Measurements from ENCODE around the gene C9orf152.
"Not testable (repeated sequence)": the region's sequence is repeated elsewhere in the genome, so short reads cannot be mapped to it uniquely, and the experiment has no call there.

The C9orf152 gene

GRCh38 chr9:110199643-110200042 lies 8.3 kb downstream of the C9orf152 start:
- no peaks in the 10 kb centered on the region for H3K27me3 ChIP-seq (ENCODE audit: insufficient read depth, low read length, poor library complexity)
- H3K9ac ChIP-seq (ENCODE audit: low read depth, low read length): no peak overlapping the region
- H2AFZ ChIP-seq (ENCODE audit: low read depth, low read length): no peak overlapping the region
- DNase-seq (no peak), ATAC-seq (ENCODE audit: insufficient read depth, low read depth) (no peak)
- H3K79me2 ChIP-seq (ENCODE audit: insufficient read depth, low read length): no peaks in the 10 kb centered on the region
- TF ChIP-seq EZH2 (IDR thresholded peaks at IDR 0.05; ENCODE audit: borderline replicate concordance, low read depth, low read length, severe bottlenecking) (no peak), CTCF (IDR thresholded peaks at IDR 0.05; ENCODE audit: borderline replicate concordance, extremely low read depth, low read length, poor library complexity, severe bottlenecking) (no peak)
- H4K20me1 ChIP-seq (ENCODE audit: insufficient read depth, low read length): no peaks in the 10 kb centered on the region
- no peak overlapping the region for H3K4me3 ChIP-seq (ENCODE audit: low read depth in 1 of 2, low read length in 2 of 2)
- no peaks in the 10 kb centered on the region for H3K36me3 ChIP-seq (ENCODE audit: insufficient read depth, low read length)
- H3K4me2 ChIP-seq (ENCODE audit: insufficient read depth, low read length): no peak overlapping the region
- no peaks in the 10 kb centered on the region for H3K9me3 ChIP-seq (ENCODE audit: insufficient read depth, low read length, severe bottlenecking)
- H3K4me1 ChIP-seq (ENCODE audit: insufficient read depth, low read length): no peaks in the 10 kb centered on the region
- no peak overlapping the region for H3K27ac ChIP-seq (ENCODE audit: low read length)

GRCh38 chr9:110198357-110198756 lies 9.6 kb downstream of the C9orf152 start:
- H3K9ac ChIP-seq (ENCODE audit: low read depth, low read length): no peak overlapping the region

GRCh38 chr9:110197330-110198187 lies 10.4 kb downstream of the C9orf152 start:
- Histone ChIP-seq H3K79me2 (ENCODE audit: insufficient read depth, low read length) (no peaks in the 10 kb centered on the region), H3K4me3 (ENCODE audit: low read depth in 1 of 2, low read length in 2 of 2) (no peak overlapping the region), H3K27me3 (ENCODE audit: insufficient read depth, low read length, poor library complexity) (no peaks in the 10 kb centered on the region), H3K4me2 (ENCODE audit: insufficient read depth, low read length) (no peak overlapping the region), H3K9ac (ENCODE audit: low read depth, low read length) (no peak overlapping the region), H3K27ac (ENCODE audit: low read length) (no peak overlapping the region), H2AFZ (ENCODE audit: low read depth, low read length) (no peak overlapping the region), H4K20me1 (ENCODE audit: insufficient read depth, low read length) (no peaks in the 10 kb centered on the region), H3K9me3 (ENCODE audit: insufficient read depth, low read length, severe bottlenecking) (no peaks in the 10 kb centered on the region), H3K4me1 (ENCODE audit: insufficient read depth, low read length) (peaks cover 12% of the 10 kb centered on the region), H3K36me3 (ENCODE audit: insufficient read depth, low read length) (no peaks in the 10 kb centered on the region)
- ATAC-seq (ENCODE audit: insufficient read depth, low read depth) (no peak), DNase-seq (no peak)
- no peak for TF ChIP-seq EZH2 (IDR thresholded peaks at IDR 0.05; ENCODE audit: borderline replicate concordance, low read depth, low read length, severe bottlenecking)

More at GRCh38 chr9:110198357-110198756, 9.6 kb downstream of the C9orf152 start:
- no peaks in the 10 kb centered on the region for H3K27me3 ChIP-seq (ENCODE audit: insufficient read depth, low read length, poor library complexity)
- no peak overlapping the region for H3K27ac ChIP-seq (ENCODE audit: low read length)
- no peaks in the 10 kb centered on the region for H3K36me3 ChIP-seq (ENCODE audit: insufficient read depth, low read length)
- H3K4me3 ChIP-seq (ENCODE audit: low read depth in 1 of 2, low read length in 2 of 2): no peak overlapping the region
- no peak overlapping the region for H2AFZ ChIP-seq (ENCODE audit: low read depth, low read length)
- no peaks in the 10 kb centered on the region for H3K79me2 ChIP-seq (ENCODE audit: insufficient read depth, low read length)
- TF ChIP-seq EZH2 (IDR thresholded peaks at IDR 0.05; ENCODE audit: borderline replicate concordance, low read depth, low read length, severe bottlenecking): no peak
- no peak for TF ChIP-seq CTCF (IDR thresholded peaks at IDR 0.05; ENCODE audit: borderline replicate concordance, extremely low read depth, low read length, poor library complexity, severe bottlenecking)
- ATAC-seq (ENCODE audit: insufficient read depth, low read depth) (no peak), DNase-seq (no peak)
- H4K20me1 ChIP-seq (ENCODE audit: insufficient read depth, low read length): no peaks in the 10 kb centered on the region
- H3K4me1 ChIP-seq (ENCODE audit: insufficient read depth, low read length): peaks cover 4% of the 10 kb centered on the region
- no peak overlapping the region for H3K4me2 ChIP-seq (ENCODE audit: insufficient read depth, low read length)
- H3K9me3 ChIP-seq (ENCODE audit: insufficient read depth, low read length, severe bottlenecking): no peaks in the 10 kb centered on the region

GRCh38 chr9:110196084-110196499 lies 11.9 kb downstream of the C9orf152 start:
- H3K9ac ChIP-seq (ENCODE audit: low read depth, low read length); DNase-seq; H3K4me2 ChIP-seq (ENCODE audit: insufficient read depth, low read length); H3K36me3 ChIP-seq (ENCODE audit: insufficient read depth, low read length); H3K27ac ChIP-seq (ENCODE audit: low read length); H3K27me3 ChIP-seq (ENCODE audit: insufficient read depth, low read length, poor library complexity); H4K20me1 ChIP-seq (ENCODE audit: insufficient read depth, low read length); H3K9me3 ChIP-seq (ENCODE audit: insufficient read depth, low read length, severe bottlenecking); ATAC-seq (ENCODE audit: insufficient read depth, low read depth); H3K4me3 ChIP-seq (ENCODE audit: low read depth in 1 of 2, low read length in 2 of 2); H3K79me2 ChIP-seq (ENCODE audit: insufficient read depth, low read length); H2AFZ ChIP-seq (ENCODE audit: low read depth, low read length): not testable (repeated sequence)
- H3K4me1 ChIP-seq (ENCODE audit: insufficient read depth, low read length): peaks cover 23% of the 10 kb centered on the region

Data from DND-41 (cell line).